NCI-H1092 (cell line): ENCODE data around the gene UQCRHL.
"Not testable (repeated sequence)": the region's sequence is repeated elsewhere in the genome, so short reads cannot be mapped to it uniquely, and the experiment has no call there.

Experiments used
- DNase-seq: peaks from one replicate; lab custom pipeline; 2025; lab: John Stamatoyannopoulos, UW

Gene UQCRHL

DNA sequence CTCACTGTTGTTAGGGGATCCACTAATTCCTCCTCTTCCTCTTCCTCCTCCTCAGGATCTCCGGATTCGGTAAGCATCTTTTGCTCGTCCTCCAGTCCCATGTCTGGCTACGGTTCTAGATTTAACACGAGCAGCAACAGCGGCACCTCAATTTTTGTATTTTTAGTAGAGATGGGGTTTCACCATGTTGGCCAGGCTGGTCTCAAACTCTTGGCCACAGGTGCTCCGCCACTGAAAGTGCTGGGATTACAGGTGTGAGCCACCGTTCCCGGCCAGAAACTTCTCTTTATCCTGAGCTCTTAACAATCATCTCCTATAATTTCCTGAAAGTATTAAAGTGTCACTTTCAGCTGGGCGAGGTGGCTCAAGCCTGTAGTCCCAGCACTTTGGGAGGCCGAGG is at the start of gene UQCRHL:
Gene UQCRHL, minus strand, starts transcription at position 101 of the 400 bp plus-strand sequence. Its CDS starts 0 bp downstream, at position 101.
- DNase-seq: not testable (repeated sequence)

GRCh38 chr1:15856888-15857287 is 49.4 kb upstream of the UQCRHL start:
- DNase-seq: no peak

GRCh38 chr1:15852828-15853302 is 45.4 kb upstream of the UQCRHL start:
- no peak for DNase-seq

GRCh38 chr1:15852036-15852827 is 44.8 kb upstream of the UQCRHL start:
- DNase-seq: no peak

DNA sequence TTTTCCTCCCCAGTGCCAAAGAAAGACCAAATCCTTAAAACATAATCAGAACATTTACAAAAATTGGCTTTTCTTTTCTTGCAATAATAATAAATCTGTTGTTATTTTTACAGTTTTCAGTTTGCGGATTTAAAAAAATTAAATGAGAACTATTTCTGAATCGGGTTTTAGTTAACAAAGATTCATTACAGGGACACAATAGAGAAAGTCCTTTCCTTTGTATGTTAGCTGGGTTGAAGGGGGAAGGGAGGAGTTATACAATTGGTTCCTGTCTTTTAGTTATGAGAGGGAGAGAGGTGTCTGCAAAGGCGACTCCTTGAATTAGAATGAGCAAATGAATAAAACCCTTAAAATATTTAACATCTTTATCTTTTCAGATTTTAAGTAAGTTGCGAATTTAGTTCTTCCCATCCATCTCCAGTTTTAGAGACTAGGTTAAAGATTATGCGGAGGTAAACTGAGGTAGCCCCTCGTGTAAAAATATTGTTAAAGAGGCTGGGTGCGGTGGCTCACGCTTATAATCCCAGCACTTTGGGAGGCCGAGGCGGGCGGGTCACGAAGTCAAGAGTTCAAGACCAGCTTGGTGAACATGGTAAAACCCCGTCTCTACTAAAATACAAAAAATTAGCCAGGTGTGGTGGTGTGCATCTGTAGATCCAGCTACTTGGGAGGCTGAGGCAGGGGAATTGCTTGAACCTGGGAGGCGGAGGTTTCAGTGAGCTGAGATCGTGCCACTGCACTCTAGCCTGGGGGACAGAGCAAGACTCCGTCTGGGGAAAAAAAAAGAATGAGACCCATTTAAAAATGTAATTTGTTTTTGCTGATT is 44.0 kb upstream of the UQCRHL start:
- no peak for DNase-seq

DNA sequence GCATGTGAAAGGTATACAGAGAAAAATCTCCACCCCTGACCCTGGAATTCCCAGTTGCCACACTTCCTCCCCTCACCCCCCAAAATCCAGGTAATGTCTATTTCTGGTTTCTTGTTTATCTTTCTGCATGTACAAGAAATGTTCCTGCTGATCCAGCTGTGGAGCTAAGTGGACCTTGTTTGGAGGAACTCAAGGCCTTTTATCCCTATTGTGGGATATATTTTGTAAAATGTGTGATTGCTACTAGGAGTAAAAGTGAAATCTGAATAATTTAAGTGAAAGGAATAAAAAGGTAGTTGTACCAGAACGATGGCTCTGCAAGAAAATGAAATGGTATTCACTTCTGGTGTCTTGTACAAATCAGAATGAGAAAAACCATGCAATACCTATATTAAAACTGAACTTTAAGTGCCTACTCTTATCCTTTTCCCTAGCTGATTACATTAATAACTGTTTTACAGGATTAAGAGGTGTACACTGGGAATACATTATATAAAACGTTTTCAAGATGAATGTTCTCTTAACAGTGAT is 43.1 kb upstream of the UQCRHL start:
- DNase-seq: no peak

DNA sequence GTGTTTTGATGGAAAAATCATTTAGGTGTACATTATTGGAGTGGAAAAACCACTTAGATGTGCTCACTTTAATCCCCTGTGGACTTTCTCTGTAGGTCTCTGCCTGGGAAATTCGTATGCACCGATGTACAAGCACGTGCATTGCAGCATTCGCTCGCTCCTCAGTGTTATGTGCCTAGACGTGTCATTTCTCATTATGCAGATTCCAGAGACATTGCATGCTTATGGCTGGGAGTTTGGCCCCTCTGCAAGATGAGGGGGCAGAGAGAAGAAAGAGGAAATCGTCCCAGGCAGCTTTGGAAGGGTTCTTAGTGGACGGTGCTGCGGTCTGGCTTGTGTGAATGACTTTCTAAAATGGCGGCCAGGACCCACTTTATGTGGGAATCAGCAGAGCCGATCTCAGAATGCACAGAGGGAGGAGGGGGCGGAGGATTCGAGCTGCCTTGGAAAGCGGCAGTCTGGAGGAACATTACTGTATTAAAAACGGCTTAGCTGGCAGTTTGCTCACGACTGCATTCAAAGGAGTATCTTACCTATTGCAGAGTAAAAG is 42.4 kb upstream of the UQCRHL start:
- peak; percentile 79 for DNase-seq

- DNase-seq: peak; percentile 82
Observed at GRCh38 chr1:15848929-15849774, 41.7 kb upstream of the UQCRHL start.

- peak; percentile 22 for DNase-seq
Observed at GRCh38 chr1:15848143-15848928, 40.9 kb upstream of the UQCRHL start.

DNA sequence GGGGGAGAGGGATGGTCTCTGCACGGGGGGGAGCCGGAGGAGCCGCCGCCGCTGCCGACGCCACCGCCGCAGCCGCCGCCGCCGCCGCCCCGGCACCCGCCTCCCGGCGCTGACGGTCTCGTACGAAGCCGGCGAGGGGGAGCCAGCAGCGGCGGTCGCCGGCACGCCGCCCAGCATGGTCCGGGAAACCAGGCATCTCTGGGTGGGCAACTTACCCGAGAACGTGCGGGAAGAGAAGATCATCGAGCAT is 40.4 kb upstream of the UQCRHL start:
- DNase-seq: no peak

DNA sequence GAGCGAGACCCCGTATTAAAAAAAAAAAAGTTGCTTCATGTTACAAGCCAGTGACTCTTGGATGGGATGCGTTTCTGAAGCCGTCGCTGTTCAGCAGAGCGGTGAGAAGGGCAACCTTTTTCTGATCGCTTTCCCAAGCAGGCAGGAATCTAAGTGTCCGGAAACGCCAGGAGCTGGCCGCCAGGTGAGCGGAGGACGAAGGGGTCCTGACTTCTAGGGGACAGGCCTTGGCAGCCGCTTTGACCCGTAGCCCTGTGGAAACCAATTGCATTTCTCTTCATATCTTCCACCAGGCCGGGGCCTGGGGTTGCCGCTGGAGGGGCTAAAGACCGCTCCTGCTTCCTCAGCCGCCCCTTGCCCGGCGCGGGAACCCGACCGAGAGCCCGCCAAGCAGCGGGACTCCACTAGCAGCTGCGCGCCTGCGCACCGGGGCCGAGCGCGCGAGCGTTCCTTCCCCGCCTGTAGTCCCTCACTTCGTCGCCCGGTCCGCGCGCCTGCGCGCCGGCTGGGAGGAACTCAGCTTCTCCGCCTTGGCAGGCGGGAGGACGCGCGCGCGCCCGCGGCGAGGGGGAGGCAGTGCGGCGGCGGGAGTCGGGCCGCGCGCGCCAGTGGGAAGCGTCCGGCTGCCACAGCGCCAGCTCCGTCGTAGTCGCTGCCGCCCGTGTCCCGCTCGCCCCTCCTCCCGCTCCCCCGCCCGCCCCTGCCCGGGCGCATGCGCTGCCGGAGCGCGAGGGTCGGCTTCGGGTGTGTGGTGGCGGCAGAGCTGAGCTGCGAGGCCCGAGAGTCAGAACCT is 39.8 kb upstream of the UQCRHL start, which contains the start of gene SPEN:
Gene SPEN, plus strand, starts transcription at position 608 of the 793 bp plus-strand sequence. CDS start 361 bp downstream, outside the sequence.
- DNase-seq: peak; percentile 98

DNA sequence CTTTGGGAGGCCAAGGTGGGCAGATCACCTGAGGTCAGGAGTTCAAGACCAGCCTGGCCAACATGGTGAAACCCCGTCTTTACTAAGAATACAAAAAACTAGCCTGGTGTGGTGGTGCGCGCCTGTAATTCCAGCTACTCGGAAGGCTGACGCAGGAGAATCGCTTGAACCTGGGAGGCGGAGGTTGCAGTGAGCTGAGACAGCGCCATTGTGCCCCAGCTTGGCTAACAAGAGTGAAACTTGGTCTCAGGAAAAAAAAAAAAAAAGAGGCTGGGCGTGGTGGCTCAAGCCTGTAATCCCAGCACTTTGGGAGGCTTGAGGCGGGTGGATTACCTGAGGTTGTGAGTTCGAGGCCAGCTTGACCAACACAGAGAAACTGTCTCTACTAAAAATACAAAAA is 38.6 kb upstream of the UQCRHL start:
- not testable (repeated sequence) for DNase-seq

GRCh38 chr1:15843826-15844572 is 36.5 kb upstream of the UQCRHL start:
- DNase-seq: peak; percentile 6

DNA sequence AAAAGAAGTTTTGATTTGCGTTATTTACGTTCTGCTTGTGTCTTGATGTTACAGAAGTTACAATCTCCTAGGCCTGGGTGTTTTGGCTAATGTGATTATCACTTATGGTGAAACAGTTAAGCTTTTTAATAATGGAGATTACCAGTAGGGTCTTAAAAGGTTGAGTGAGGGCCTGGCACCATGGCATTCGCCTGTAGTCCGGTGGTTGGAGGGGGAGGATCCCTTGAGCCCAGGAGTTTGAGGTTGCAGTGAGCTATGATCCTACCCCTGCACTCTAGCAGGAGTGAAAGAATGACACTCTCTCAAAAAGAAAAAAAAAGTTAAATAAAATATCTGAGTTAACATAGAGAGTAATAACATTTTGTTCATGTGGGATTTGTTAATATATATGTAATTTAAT is 31.3 kb upstream of the UQCRHL start:
- no peak for DNase-seq

- no peak for DNase-seq
Observed at GRCh38 chr1:15837931-15838330, 30.5 kb upstream of the UQCRHL start.

DNA sequence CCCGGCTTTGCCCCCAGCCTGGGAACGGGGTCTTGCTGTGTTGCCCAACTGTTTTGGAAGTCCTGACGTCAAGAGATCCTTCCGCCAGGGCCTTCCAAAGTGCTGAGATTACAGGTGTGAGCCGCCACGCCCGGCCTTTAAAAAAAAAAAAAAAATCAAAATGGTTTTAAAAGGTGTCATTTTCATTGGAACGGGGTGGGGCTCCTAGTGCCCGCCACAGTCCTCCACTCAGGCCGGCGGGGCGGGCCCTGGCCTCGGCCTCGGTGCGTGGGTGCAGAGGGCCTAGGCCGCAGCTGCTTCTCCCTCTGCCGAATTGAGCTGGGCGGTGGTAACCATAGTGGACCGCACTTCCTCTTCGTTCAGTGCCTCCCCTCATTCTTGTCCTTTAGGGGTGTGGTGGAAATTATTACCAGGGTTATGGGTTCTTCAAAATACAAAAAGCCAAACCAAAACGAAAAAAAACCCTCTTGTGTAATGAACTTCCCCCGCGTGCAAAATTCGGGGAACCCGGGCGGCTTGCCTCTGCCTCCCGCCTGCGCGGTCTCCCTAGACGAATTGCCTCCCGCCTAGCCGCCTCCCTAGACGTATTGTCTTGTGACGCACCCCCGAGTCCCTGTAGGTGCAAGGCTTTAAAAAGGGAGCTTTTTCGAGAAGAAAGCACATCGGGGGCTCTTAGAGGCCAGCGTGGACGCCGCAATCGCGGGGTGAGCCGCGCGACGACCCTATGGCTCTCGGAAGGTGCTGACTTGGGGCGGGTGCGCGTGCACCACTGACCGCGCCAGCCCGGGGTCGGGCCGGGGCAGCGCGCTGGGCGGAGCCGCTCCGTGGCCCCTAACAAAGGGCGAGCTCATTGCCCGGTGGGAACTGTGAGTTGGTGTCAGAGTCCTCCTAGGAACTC is 29.6 kb upstream of the UQCRHL start:
- DNase-seq: no peak

DNA sequence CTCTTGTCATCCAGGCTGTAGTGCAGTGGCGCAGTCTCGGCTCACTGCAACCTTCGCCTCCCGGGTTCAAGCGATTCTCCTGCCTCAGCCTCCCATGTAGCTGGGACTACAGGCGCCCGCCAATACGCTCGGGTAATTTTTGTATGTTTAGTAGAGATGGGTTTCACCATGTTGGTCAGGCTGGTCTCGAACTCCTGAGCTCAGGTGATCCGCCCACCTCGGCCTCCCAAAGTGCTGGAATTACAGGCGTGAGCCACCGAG is 29.0 kb upstream of the UQCRHL start:
- not testable (repeated sequence) for DNase-seq

DNA sequence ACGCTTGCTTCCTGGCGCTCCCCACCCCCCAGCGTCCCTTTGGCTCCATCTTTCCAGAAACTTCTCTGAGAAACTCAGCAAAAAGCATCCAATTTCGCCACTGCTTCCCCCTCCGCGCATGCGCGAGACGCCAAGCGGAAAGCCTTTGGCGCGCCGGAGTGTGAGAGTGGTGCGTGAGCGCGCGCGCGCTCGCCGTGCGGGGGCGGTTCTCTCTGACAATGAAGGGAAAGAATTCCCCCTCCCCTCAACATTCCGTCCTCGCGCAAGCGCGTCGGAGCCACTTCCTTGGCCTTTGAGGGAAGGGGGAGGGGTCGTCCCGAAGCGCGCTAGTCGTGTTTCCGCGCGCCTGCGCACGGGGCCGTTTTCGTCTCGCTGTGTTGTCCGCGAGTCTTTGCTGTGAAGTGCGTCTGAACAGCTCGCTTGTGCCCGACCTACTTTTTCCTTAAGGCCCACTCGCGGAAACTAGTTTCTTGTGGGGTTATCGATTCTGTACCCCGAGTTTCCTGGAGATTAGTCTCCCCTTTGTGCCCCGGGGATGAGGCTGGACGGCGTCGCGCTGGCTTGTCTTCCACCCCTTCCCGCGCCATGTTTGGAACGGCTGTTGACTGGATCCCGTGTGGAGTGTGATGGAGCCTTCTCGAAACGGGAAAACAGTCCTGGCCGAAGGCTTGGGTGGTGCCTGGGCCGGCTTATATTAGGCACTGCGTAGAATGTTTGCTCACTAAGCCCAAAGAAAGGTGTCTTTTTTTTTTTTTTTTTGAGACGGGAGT is 28.5 kb upstream of the UQCRHL start:
- DNase-seq: peak; percentile 100
